Suppressor macrophage treated with lipopolysaccharide for 4 hours (primary cell): ENCODE results near the gene TNFRSF17.

Experiments
- DNase-seq: peaks from one replicate; pipeline ENCODE4 v3.0.0-alpha.2; 2020

The TNFRSF17 gene

DNA sequence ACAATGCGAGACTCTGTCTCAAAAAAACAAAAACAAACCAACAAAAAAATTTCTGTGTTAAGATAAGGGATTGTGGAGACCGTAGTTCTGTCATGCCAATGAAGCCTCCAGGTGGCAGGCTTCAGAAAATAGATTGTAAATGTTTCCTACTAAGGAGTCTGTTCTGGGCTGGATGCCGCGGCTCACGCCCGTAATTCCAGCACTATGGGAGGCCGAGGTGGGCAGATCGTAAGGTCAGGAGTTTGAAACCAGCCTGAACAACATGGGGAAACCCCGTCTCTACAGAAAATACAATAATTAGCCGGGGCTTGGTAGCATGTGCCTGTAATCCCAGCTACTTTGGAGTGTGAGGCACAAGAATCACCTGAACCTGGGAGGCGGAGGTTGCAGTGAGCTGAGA, 7.1 kb downstream of the TNFRSF17 start:
- no peak for DNase-seq

DNA sequence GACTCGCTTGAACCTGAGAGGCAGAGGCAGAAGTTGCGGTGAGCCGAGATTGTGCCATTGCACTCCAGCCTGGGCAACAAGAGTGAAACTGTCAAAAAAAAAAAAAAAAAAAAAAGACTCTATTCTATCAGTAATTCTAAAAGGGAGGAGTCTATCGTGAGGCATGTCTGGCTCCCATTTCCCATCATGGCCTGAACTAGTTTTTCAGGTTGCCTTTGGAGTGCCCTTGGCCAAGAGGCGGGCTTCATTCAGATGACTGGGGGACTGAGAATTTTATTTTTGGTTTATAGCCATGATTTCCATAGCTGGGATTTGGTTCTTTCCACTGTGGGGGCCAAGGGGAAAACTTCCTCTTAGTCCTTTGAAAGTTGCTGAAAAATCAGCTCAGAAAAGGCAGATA, 8.1 kb downstream of the TNFRSF17 start:
- no peak for DNase-seq

DNA sequence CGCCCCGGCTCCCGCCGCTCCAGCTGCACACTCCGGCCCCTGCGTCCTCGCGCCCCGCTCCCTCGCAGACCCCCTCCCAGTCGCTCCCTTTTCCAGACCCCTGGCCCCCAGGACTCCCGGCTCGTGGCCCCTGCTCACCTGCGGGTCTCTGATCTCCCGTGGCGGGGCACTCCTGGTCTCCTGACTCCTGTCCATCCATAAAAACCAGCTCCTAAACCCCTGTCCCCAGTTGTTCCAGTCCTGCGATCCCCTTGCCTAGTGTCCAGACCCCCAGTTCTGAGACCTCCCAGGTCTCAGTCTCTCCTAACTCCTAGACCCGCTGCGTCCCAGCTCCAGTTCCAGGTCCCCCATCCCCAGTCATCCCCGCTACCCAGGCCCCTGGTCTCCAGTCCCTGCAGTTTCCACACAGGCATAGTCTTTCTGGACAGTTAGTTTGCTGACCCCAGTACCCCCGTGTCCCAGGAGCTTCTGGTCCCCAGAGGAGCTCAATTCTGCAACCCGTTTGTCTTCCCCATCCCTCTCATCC, 11.9 kb downstream of the TNFRSF17 start:
- DNase-seq: no peak

DNA sequence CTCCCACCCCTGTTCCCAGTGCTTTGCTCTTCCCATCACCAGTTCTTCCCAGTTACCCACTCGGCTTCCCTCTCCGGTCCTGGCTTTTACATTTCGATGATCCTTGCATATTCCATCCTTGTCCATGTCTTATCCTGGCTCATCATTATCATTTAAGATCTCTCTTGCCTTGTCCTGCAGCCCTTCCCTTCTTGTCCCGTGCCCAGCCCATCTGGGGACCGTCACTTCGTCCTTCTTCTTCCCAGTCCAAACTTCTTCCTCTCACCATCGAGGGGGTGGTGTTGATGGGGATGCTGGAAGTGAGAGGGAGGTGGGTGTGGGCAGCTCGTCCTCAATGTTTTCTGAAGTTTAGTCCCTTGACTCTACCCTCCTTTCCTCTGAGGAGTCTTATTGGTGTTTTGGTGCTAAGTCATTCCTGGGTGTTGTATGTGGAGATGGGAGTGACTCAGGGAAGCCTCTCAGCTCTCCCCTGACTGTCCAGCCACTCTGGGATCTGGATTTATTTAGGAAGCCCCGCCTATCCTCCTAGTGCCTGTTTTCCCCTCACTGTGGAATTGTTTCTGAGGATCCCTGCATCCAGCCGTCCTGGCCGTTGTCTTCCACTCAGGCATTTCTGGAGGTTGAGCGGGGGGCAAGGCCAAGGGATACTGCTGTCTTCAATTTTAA, 12.5 kb downstream of the TNFRSF17 start:
- DNase-seq: no peak

DNA sequence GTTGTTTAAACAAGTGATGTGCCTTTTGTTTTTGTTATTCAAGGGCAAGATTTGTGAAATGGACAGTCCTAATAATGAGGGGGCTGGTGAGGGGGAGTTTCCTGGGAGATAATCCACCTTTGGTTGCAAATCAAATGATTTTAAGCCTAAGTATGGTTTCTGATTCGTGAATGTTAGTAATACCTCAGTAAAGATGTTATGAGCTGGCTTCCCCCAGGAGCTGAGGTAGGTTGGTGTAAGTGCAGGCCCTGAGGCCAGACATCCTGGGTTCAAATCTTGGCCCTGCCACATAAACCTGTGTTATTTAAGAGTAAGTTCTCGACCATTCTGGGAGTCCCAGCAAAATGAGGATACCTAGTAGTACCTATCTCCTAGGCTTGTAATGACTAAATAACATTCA, 13.1 kb downstream of the TNFRSF17 start:
- no peak for DNase-seq

DNA sequence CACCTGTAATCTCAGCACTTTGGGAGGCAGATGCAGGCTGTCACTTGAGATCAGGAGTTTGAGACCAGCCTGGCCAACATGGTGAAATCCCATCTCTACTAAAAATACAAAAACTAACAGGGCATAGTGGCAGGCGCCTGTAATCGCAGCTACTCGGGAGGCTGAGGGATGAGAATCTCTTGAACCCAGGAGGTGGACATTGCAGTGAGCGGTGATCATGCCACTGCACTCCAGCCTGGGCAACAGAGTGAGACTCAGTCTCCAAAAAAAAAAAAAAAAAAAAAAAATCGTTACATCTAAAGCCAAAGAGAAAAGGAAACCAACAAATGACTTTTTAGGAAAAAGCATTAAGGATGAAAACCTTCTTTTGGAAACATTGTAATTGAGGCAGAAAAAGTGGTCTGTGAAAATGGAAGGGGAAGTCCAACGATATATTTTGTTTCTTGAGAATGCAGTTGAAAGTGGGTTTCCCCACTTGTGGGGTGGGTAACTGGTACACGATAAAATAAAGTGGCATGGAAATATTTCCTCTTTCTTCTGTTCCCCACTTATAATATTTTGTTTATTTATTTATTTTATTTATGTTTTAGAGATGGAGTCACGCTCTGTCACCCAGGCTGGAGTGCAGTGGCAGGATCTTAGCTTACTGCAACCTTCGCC, 14.1 kb downstream of the TNFRSF17 start:
- no peak for DNase-seq

DNA sequence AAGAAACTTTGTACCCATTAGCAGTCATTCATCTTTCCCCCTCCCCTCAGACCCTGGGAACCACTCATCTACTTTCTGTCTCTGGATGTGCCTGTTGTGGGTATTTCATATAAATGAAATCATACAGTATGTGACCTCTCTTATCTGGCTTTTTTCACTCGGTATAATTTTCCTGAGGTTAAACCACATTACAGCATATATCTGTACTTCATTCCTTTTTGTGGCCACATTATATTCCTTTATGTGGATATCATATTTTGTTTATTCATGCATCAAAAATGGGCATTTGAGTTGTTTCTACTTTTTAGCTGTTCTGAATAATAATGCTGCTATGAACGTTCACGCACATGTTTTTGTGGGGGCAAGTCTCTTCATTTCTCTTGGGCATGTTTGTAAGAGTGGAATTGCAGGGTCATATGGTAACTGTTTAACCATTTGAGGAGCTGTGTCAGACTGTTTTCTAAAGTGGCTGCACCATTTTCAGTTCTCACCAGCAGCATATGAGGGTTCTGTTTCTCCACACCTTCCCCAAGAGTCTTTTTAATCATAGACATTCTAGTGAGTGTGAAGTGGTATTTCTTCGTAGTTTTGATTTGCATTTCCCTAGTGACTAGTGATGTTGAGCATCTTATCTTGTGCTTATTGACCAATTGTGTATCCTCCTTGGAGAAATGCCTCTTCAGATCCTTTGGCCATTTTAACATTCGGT, 15.3 kb downstream of the TNFRSF17 start:
- DNase-seq: no peak

DNA sequence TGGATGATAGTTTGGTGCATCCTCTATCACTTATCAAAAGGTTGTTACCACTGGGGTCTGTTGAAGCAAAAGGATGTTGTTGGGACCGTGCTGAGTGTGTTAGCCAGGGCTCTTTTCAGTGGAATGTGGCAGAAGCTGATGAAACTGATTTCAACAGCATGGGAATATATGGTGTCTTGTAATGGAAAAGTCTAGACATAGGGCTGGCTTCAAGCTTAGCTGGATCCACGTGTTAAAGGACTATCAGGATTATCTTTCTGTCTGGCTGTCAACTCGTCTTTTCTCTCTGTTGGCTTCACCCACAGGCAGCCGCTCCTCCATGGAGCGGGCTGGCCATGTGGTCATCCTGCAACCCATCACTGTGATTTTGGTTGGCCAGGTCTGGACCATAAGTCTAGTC, 20.2 kb downstream of the TNFRSF17 start:
- no peak for DNase-seq

DNA sequence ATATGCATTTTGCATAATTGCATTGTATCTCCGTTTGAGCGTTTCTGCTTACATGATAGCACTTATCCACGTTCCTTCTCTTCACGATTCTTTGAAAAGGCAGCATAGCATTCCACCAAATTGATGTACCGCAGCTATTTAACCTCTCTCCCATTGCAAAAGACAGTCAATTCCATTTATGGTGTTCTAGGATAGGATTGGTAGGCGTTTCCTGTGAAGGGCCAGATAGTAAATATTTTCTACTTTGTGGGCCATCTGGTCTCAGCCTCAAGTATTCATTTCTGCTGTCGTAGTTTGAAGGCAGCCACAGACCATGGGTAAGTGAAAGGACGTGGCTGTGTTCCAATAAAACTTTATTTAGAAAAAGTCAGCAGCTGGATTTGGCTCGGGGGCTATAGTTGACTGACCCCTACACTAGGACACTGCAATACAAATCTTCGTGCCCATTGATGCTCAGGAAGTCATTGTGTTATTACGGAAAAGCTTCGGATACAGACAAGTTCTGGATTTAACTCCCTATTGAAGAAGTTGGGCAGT, 21.6 kb downstream of the TNFRSF17 start:
- DNase-seq: no peak

DNA sequence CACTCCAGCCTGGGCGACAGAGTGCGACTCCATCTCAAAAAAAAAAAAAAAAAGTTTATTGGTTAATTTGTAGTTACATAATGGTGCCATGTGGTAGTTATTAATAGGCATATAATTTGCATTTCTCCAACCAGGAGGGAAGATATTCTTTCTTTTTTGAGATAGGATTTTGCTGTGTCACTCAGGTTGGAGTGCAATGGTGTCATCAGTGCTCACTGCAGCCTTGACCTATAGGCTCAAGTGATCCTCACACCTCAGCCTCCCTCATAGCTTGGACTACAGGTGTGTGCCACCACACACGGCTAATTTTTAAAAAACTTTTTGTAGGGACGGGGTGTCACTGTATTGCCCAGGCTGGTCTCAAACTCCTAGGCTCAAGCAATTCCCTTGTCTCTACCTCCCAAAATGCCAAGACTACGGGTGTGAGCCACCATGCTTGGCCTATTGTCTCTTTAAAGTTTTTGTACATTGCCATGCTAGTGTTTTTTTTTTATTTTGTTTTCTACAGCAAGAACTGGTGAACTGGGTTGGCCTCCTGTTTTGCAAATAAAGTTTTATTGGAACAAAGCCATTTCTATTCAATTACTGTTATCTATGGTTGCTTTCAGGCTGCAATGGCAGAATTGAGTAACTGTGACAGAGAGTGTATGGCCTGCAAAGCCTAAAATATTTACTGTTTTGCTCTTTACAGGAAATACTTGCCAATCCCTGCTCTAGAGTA, 23.4 kb downstream of the TNFRSF17 start:
- DNase-seq: no peak

DNA sequence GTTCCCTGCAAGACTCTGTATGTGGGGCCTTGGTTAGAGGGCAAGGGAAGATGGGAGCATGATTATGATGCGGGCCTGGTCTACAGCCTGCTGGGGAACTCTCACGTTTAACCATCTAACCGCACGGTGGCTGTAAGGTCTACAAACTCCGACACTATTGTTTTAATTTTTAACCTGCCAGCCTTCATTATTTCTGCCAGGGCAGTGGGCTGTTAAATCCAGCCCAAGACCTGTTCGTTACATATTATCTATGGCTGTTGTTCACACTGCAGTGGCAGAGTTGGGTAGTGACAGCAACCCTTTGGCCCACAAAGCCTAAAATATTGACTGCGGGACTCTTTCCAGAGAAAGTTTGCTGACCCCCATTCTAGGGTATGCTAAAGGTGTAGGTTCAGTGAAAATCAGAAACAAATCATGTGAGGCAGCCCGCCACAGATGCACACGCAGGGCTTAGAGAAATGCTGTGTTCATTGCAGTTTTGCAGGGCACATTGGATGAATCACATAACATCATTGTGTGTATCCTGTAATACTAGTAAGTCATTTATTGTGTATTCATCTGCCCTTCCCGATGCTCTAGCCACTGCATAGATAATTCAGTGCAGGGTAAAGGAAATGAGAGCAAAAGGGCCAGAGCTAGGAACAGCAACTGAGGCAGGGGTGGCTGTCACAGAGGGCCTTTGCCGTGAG, 25.8 kb downstream of the TNFRSF17 start:
- no peak for DNase-seq

DNA sequence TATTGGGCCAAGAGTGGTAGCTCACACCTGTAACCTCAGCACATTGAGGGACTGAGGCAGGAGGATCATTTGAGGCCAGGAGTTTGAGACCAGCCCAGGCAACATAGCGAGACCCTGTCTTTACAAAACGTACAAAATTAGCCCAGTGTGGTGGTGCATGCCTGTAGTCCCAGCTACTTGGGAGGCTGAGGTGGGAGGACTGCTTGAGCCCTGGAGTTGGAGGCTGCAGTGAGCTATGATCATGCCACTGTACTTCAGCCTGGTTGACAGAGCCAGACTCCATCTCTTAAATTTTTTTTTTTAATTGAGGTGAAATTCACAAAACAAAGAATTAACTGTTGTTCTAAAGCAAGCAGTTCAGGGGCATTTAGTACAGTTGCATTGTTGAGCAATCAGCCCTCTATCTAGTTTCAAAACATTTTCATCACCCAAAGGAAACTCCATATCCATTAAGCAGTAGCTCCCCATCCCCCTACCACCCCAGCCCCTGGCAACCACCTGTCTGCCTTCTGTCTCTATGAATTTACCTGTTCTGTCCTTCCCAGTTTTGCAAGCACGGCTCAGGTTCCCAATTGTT, 27.1 kb downstream of the TNFRSF17 start:
- no peak for DNase-seq

DNA sequence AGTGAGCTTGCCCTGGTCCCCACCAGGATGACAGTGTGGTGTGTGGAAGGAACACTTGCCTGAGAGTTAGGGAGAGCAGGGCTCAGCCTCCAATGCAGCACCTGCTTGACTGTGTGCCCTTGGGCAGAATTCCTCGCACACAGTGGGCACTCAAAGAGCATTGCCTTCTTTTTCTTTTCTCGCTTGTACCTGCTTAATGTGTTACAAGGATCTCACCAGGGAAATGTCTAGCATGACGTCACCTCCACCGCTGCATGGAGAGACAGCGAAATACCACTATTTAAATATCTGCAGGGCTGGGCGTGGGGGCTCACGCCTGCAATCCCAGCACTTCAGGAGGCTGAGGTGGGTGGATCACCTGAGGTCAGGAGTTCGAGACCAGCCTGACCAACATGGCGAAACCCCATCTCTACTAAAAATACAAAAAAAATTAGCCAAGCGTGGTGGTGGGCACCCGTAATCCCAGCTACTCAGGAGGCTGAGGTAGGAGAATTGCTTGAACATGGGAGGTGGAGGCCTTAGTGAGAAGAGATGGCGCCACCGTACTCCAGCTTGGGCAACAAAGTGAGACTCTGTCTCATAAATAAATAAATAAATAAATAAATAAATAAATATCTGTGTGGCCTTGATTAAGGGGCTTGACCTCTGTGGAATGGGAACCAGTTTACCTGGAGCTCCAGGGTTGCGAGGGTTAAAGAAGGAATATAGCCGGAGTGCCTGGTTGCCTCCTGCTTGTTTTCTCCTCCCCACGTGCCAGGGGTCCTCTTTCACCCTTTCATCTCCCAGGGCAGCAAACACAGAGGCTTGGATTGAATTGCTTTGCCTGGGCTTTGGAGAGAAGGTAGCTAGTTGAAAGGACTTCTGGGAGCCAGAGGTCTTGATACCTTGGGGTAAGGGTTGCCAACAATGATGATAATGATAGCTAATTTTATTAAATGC, 27.8 kb downstream of the TNFRSF17 start:
- no peak for DNase-seq

DNA sequence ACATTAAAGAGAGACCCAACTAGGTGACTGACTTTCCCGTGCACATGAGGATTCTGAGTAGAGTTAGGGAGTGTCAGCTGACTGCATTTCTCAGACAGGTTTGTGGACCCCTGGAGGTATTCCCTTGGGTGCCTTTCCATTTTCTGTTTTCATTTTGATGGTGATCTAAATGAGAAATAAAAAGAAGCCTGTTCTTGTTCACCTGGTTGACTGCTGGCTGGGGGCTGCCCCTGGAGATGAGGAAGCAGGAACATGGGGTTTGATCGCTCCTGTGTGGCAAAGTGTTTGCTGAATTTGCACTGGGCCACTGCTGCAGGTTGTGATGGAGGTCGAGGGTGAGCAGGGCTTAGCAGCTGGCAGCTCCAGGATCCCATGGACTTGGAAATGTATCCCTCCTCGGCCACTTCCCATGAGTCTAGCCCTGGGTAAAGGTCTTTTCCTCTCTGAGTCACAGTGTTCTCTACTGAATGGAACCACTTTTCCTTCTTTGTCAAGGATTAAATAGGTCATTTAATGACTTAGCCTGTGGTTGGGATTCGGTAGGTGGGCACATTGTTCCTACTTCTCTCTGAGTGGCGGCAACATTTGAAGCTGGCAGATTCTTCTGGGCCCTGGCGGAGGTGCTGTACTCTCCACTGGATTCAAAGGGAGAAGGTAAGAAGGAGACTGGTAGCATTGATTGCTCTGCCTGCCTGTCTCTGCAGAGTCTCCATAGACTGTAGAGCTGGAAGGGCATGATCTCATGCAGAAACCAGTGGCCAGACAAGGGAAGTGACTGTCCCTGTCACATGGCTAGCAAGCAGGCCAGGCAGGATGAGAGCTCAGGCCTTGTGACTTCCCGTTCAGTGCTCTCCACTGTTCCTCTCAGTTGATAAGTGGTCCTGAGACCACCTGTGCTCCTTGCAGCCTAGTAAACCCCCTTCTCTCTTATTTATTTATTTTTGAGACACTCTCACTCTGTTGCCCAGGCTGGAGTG, 29.4 kb downstream of the TNFRSF17 start:
- DNase-seq: peak; percentile 85

DNA sequence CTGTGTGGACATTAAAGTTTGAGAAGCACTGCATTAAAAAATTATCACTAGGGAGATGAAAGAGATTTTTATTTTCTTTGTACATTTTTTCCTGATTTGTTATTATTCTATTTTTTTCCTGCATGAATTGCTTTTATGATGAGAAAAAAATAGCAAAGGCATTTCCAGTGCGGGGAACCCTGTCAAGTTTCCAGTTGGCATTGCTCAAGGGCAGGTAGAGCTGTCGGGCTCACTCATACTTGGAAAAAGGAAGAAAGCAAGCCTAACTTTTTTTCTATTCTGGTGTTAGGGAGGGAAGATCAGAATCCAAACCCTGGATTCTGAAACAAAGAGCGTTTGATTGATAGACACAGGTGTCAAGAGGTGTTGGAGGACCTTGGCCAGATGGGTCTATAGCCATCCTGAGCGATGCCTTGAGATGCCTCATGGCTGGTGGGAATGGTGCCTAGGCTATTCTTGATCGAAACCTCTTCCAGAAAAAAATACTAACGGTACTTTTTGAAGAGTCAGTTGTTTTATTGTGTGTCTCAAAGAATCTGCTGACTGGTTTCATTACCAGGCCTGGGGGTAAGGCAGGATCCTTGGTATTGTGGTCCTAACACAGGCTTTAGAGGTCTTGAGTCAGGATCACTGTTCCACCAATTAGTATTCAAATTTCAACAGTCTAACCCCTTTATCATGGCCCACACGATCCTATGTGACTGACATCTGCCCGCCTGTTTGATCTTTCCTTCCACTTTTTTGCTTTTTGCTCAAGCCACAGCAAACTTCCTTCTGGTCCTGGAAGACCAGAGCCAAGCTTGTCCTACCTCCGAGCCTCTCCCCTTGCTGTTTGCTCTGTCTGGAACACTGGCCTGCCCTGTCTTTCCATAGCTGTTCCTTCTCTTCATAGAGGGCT, 31.7 kb downstream of the TNFRSF17 start:
- no peak for DNase-seq

DNA sequence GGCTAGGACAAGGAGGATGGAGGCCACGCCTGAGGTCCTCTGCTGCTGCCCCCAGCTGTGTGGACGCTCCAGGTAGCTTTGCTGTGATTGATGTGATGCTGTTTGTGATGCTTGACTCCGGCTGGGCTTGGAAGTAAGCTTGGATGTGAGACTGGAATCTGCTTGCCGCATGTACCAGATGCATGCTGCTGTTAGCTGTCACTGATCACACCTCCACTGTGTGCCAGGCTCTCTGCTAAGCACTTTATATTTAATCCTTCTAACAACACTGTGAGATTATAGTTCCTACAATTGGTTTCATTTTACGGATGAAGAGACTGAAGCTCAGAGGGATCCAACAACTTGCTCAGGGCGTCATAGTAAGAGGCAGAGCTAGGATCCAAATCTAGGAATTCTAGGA, 35.0 kb downstream of the TNFRSF17 start:
- no peak for DNase-seq

DNA sequence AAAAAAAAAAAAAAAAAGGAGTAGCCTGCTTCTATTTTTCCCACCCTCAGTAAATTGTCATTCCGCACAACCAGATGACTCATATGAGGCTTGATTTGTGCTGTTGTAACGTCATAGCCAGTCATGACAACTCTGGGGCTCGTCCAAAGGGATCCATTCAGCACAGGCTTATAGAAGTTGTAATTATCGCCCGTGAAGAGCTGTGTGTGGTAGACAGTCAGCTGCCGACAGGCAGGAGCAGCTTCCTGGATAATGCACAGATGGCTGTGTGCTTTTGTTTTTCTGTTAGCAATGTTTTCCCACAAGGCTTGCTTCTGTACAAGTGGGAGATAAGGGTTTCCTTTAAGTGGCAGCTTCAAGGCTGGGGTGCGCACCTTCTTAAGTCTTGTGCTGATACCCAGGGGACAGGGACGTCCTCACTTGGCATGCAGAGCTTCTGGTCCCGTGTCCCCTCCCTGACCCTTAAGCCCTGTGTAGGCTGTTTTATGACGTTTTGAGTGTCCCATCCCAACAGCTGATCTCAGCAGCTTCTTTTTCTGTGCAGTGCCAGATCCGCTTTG, 37.5 kb downstream of the TNFRSF17 start:
- DNase-seq: peak; percentile 29

DNA sequence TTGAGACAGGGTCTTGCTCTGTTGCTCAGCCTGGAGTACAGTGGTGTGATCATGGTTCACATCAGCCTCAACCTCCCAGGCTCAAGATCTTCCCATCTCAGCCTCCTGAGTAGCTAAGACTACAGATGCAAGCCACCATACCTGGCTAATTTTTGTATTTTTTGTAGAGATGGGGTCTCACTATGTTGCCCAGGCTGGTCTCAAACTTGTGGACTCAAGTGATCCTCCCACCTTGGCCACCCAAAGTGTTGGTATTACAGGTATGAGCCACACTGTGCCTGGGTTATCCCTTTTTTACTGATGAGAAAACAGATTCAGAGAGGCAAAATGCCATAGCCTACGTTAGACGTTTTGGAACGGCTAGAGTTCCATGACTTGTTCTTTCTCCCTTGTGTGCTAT, 41.6 kb downstream of the TNFRSF17 start:
- DNase-seq: no peak
